HG02623 (cell line): ENCODE measurements around the gene TNFRSF14.

Experiments used
- ATAC-seq: cut with Tn5 transposase; IDR thresholded peaks from one replicate; pipeline ENCODE4 v1.9.1; 2021; ENCODE audit warnings: moderate library complexity; ENCODE audit not compliant: unreplicated experiment

The TNFRSF14 gene

DNA sequence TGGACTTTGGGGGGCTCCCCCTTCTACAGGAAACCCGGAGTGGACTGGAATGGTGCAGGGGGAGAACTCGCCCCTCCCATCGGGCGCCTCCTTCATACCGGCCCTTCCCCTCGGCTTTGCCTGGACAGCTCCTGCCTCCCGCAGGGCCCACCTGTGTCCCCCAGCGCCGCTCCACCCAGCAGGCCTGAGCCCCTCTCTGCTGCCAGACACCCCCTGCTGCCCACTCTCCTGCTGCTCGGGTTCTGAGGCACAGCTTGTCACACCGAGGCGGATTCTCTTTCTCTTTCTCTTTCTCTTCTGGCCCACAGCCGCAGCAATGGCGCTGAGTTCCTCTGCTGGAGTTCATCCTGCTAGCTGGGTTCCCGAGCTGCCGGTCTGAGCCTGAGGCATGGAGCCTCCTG, at the start of gene TNFRSF14:
Gene TNFRSF14, plus strand, starts transcription at position 95 of the 401 bp plus-strand sequence. Its CDS starts 294 bp downstream, at position 389.
- no peak for ATAC-seq

DNA sequence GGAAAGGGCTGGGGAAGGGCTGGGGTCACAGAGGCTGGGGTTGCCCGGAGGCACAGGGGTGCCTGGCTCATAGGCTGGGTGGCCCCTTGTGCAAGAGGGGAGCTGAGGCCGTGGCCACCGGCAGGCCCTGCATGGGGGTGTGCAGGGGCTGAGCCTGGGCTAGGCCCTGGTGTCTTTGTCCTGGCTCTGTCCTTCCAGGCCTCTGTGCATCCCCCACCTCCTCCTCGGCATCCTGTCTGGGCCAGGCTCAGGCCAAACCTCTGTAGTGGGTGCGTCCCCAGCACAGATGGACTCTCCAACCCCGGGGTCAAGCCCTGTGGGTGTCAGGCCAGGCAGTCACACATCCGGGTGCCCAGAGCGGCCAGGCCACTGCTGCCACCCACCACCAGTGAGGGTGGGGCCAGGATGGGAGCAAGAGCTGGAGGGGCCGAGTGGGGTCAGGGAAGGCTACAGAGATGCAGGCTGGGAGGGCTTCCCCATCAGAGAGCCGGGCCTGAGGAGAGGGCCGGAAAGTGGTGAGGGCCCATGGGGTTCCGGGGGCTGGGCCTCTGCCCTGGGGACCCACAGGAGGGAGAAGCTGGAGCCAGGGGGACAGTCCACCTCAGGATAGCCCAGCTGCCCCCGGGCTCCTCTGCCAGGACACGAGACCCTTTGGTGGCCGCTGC, 49.1 kb upstream of the TNFRSF14 start:
- ATAC-seq = no peak

DNA sequence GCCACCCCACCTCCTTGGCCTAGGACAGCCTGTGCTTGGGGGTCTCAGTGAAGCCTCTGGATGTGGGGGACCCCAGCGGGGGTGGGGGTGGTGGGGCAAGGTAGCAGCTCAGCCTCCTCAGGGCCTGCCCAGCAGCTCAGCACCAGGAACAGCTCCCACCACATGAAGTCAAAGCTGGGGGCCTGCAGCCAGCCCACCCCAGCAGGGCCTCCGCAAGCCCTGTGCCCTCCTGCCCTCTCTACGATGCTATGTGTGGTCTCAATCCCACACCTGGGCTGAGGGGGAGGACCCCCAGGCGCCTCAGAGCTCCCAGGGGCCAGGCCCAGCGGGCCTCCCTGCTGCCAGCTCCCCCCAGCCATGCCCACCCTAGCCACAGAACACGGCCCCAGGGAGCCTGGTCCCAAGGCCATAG, 48.4 kb upstream of the TNFRSF14 start:
- ATAC-seq = no peak

DNA sequence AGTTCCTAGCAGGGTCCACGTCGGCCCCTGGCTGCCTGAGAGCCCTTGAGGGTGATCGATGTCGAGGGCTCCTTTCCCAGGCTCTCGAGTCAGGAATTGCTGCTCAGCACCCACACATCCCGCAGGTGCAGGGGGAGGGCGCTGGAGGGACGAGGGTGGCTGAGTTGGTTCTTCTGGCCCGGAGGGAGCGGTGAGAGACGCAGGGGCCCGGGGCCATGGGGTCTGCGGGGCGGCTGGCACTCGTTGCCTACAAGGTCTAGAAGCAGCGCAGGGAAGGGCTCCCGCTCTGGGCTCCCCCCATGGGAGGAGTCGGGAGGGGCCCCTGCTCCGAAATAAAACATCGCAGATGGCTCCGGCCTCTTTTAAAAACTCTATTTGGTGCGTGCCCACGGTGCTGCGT, 48.0 kb upstream of the TNFRSF14 start:
- no peak for ATAC-seq

DNA sequence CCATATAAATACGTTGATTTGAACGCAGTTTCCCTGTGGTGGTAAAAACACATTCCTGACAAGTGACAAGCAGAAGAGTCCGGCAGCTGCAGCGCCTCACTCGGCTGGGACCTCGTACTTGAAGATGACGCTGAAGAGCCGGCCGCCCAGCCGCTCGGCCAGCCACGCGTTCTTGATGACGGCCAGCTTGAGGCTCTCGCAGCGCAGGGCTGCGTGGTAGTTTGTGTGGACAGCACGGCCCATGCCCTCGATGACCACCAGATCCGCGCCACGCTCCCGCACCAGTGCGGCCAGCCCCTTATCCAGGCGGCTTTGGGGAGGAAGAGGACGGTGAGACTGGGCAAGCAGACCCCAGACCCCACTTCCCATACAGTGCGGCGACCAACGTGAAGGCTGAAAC, 47.4 kb upstream of the TNFRSF14 start:
- ATAC-seq = no peak

DNA sequence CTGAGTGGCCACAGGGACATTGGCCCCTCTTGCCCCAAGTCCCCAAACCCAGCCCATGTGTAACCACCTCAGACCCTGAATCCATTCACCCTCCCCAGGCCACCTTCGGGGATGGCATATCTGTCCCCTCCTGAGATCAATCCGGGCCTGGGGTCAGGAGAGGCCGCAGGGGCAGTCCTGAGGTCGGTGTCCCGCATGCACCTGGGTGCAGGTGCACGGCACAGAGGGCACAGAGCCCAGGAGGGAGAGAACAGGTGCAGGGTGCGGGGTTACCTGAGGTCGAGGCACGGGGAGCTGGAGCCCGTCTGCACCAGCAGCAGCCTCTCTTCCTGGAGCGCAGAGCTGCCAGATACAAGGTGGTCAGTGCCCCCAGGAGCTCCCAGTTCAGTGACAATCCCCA, 46.6 kb upstream of the TNFRSF14 start:
- no peak for ATAC-seq

DNA sequence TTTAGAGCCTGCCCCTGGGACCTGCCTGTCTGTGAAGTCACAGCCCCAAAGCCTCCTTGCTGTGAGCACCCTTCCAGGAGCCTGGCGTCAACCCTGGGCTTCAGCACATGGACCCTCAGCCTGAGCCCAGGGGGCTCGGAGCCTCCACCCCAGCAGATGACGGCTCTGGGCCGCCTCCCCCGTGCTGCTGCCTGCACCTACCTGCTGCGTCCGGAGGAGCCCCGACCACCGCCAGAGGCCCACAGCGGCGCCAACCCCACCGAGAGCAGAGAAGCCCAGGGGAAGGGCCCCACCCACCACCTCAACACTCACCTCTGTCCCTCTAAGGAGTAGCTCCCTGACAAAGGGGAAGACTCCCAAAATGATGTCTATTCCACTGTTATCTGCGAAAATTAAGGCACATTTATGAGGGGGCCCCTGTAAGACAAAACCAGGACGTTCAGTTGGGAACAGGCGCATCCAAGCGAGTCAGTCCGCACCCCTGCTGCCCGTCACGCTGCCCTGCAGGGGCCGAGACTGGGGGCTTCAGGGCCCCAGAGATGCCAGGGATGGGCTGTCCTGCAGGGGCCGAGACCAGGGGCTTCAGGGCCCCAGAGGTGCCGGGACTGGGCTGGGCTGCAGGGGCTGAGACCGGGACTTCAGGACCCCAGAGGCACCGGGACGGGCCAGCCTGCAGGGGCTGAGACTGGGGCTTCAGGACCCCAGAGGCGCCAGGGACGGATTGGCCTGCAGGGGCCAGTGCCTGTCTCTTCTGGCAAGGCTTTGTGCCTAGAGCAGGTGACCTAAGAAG, 45.6 kb upstream of the TNFRSF14 start:
- ATAC-seq = no peak

DNA sequence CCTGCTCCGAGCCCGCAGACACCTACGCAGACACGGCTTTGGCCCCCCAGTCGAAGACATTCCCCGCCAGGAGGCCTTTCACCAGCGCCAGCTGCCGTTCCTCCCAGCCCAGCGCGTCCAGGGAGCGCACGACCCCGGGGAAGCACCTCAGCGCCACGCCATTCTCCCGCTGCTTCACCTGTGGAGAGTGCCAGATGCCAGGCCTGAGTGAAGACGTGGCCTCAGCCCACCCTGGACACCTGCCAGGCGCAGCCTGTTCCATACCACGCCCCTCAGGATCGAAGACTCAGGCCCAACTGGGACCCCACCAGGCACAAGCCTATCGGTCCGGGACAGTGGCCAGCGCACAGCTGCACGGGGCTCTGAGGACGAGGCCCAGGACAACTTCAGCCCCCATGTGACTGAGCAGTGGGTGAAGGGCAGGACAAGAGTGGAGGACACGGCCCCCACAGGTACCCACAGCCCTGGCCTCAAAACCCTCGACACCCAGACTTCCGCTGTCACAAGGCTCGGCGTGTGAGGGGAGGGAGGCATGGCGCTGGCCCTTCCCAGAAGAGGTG, 43.2 kb upstream of the TNFRSF14 start:
- no peak for ATAC-seq

DNA sequence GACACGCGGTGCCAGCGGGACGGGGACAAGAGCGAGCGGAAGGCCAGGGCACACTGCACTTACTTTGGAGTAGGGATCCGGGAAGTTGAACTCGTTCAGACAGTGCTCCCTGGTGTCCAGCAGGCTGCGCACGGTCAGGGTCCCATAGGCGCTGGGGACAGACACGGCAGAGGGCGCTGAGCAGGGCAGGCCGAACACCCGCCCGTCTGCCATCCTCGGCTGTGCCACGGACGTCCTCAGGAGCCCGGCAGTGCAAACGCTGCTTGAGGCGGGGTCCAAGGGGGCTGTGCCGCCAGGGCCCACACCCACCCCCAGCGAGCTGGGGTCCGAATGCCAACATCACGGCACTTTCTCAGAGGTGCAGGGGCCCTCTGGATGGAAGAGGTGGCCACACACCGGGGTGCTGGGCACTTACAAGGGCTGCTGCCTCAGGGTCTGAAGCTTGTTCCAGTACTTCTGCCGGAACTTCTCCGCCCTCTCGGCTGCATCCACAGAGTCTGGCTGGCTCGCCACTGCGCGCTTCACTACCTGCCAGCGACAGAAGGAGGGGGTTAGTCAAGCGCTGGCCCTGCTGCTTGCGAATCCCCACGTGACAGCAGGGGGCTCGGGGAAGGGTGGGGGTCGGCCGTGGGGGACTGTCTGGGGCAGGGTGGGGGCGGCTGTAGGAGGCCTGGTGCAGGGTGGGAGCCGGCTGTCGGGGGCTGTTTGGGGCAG, 42.1 kb upstream of the TNFRSF14 start:
- no peak for ATAC-seq

DNA sequence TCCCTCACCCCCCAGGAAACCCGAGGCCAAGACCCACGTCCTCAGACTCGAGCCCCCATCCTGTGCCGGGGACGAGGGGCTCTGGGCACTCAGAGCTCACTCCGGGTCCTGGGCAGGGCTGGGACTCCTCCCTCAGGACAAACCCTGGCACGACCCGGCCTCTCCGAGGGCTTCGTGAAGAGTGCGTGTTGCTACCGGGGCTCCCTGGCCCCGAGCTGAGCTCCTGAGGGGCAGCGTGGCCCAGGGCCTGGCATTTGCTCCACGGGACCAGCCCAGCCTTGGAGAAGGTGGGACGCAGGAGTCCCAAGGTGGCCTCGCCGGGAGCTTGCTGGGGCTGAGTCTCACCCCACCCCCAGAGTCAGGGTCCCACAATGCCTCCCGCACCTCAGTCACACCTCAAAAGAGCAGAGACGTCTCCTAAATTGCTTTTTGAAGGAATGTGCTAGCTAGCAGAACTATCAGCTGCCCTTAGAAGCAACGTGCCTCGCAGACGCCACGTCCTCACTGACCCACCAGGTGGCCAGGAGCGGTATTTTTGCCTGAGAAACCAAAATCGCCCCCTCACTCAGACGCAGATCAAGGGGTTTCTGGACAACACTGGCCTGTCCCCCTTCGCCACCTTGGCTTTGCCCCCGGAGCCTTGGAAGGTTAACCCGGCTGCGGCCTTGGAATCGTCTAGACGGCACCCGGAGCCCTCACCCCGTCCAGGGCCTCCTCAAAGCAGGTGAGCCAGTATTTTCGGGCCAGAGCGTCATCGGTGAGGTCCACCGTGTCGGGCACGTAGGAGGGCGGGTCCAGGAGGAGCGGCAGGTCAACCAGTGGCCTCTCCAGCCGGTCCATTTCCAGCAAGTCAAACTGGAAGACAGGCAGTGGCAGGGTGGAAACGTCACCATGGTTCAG, 41.1 kb upstream of the TNFRSF14 start:
- ATAC-seq = no peak

DNA sequence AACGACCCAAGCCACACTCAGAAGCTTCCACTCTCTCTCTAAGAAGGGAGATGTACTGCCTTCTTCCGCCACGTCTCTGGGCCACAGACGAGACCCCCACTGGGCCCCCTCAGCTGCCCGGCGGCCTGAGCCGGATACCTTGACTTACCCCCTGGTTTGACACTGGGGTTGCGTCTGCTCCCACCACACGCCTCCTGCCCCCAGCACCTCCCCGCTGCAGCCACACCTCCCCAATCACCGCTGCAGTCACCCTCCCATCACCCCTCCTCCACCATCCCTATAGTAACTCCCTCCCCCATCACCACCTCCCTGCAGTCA, 40.4 kb upstream of the TNFRSF14 start:
- ATAC-seq = no peak

DNA sequence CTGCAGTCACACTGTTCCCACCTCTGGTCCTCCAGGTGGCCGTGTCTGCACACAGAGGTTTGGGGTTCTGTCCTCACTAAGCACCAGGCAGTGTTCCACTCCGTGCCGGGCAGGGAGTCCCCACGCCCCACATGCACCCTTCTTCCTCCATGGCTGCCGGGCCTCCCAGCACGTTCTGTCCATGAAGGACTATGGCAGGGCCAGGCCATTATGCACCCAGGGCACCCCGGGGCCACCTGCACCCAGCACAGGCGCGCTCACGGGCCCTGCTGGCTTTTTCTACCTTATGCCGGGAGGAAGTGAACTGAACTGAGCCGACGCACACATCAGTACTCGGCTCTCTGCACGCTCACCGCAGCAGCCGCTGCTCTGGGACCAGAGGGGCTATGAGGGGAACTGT, 40.0 kb upstream of the TNFRSF14 start:
- no peak for ATAC-seq

DNA sequence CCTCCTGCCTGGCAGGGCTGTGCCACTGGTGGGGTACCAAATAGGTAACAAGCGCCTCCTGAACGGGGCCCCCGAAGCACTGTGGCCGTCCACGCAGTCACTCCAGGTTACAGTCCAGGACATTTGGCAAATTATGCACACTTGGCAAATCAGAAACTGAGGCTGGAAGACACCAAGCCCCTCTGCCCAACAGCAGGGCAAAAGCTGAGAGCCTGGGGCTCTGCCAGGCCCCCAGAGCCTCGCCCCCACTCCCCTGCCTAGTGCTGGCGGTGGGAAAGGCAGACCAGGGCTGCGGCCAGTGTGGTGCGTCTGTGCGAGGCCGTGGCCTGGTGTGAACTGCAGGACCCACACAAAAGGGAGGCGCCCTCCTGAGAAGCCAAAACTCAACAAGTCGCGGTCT, 39.2 kb upstream of the TNFRSF14 start:
- ATAC-seq = no peak

DNA sequence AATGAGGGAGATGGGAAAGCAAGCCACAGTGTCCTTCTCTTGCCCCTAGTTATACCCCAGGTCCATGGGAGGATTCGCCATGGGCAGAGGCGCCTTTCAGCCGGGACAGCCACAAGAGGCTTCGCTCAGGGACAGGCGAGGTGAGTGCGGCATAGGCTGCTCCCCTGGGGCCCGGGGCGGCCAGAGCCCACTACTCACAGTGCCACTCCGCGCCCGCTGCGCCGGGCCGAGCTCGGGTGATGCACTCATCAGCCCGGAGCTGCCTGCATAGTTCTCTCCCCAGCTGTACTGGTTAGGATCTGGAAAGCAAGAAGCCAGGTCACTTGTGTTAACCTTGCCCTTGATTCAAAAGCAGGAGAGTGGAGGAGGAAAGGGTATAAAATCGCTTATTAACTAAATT, 38.2 kb upstream of the TNFRSF14 start:
- ATAC-seq = no peak

DNA sequence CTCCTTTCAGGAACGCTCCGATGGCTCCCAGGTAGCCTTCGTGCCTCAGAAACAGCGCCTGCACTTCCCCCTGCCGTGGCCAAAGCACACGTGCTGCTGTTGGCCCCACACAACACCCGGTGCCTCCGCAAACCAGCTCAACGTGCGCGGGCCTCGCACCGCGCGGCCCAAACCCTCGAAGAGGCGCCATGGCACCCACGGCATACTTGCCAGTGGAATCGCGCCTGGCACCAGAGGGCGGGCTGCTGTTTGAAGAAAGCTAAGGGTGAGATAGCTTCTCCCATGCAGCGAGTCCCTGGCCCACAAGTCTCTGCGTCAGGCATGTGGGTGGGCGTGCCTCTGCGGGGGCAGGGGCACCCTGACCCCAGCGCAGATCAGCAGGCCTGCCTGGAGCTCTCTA, 37.6 kb upstream of the TNFRSF14 start:
- no peak for ATAC-seq

DNA sequence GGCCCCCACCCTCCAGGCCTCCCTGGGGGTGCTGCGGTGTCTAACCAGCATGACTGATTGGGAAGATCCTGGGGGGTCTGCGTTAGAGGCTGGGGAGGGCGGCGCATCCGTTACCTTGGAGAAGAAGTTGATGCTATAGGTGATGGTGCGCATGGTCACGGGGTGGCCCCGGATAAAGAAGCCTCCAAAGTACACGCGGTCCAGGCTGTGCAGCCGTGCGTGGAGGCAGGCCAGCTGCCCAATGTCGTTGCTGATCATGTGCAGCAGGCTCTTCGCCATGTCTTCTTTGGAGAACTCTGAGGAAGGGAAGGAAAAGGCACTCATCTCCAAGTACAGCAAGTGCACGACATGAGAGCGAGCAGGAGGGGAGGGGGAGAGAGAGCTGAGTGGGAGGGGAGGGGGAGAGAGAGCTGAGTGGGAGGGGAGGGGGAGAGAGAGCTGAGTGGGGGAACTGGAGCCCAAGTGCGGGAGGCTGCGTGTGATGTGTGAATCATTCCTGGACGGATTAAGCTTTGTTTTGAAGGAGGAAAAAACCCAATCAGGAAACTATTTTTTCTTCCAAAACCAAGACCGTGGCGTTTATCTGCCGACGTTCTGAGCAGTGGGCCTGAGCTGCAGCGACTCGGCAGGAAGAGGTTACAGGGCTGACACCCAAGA, 37.0 kb upstream of the TNFRSF14 start:
- no peak for ATAC-seq

DNA sequence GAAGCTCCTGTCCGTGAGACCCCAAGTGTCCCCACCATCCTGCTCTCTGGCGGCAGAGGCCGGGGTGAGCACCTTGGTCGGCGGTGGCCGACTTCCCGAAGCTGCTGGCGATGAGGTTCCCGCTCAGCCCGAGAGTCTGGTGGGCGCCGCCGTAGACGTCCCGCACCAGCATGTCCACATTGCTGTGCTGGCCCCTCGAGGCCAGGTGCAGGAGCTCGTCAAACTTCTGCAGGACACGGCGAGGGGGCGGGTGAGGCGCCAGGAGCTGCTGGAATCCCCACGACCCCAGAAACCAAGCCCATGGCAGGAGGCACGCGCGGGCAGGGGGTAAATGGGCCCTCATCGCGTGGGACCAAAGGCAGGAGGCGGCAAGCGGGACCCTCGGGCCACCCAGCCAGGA, 36.4 kb upstream of the TNFRSF14 start:
- ATAC-seq = no peak

DNA sequence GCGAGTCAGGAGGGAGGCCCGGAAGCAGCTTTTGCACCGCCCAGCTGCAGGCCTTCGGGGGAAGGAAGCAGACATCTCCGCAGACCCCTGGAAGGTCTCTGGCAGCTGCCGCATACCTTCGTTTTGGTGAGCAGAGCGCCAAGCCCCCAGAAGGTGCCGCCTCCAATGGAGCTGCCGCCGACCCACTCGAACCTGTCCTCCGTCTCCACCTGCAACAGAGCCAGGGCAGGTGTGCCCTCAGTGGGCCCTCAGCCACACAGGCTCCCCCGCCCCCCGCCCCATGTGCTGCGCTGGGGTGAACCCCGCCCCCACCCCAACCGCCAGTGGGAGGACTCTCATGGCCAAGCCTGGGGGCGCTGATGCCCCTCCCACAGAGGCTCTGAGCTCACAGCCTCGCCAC, 36.0 kb upstream of the TNFRSF14 start:
- ATAC-seq = no peak

DNA sequence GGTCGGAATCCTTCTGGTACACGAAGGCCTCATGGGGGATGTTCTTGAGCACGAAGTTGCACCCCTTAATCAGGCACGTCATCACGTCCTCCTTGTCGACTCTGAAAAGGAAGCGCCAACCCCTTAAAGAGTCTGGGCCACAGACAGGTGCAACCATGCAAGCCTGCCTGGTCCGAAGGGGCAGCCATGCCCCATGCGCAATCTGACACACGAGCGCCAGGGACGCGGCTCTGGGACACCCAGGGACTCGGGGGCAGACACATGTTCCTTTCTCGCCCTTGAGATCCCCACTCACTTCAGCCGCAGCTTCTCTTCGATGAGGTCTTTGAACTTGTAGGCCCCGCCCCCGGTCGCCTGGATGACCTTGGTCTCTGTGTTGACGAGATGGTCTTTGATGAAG, 35.4 kb upstream of the TNFRSF14 start:
- no peak for ATAC-seq

DNA sequence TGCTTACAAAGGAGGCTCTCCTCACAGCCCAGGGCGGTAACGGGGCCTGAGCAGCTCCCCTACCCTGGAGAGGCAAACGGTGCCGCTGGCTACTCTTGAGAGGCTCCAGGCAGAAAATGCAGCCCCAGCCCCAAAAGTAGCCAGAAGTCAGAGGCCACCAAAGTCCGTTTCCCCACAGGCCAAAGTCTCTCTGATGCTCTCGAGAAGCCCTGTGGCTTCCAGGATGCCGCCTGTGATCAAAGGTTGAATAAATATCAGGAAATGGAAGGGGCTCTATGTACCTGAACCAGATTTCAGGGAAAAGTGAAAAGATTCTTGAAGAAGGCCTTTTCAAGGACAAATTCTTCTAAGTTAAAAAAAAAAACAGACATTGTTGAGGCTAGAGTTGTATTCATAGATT, 33.9 kb upstream of the TNFRSF14 start:
- ATAC-seq = no peak
